Measurements from ENCODE around the gene PNPT1.
"Not testable (repeated sequence)": the region's sequence is repeated elsewhere in the genome, so short reads cannot be mapped to it uniquely, and the experiment has no call there.

Gene PNPT1

DNA sequence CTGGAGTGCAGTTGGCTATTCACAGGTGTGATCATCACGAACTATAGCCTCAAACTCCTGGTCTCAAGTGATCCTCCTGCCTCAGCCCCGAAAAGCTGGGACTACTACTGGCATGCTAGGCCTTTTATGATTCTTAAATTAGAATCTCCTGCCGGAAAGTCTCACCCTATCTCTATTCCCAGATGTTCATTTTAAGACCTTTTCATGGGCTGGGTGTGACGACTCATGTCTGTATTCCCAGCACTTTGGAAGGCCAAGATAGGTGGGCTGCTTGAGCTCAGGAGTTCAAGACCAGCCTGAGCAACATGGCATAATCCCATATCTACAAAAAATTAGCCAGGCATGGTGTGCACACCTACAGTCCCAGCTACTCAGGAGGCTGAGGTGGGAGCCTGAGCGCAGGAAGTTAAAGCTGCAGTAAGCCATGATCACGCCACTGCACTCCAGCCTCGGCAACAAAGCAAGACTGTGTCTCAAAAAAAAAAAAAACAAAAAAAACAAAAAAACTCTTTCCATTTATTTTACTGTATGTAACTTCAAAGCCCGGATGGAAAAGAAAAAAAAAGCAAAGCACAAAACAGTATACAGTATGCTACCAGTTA lies 84.3 kb downstream of the PNPT1 start:
- DNase-seq, result no peak
- in situ Hi-C loops (cut with MboI; ENCODE audit: low pct_unique_long_range_greater_than_20kb, low sequenced_read_pairs), result no loop called here

DNA sequence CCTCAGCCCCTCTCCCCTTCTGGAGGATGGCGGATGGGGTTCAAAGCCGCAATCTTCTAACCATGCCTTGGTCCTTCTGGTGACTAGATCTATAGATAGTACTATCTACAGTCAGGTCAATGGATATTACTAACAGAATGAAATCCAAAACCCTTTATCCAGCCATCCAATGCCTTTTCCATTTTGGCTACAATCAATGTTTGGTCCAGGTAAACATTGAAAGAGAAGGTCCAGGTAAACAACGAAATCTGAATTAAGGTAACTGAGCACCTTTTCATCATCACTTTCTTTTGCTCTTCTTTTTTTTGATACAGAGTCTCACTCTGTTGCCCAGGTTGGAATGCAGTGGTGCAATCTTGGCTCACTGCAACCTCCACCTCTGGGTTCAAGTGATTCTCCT lies 85.9 kb downstream of the PNPT1 start:
- DNase-seq, result no peak

DNA sequence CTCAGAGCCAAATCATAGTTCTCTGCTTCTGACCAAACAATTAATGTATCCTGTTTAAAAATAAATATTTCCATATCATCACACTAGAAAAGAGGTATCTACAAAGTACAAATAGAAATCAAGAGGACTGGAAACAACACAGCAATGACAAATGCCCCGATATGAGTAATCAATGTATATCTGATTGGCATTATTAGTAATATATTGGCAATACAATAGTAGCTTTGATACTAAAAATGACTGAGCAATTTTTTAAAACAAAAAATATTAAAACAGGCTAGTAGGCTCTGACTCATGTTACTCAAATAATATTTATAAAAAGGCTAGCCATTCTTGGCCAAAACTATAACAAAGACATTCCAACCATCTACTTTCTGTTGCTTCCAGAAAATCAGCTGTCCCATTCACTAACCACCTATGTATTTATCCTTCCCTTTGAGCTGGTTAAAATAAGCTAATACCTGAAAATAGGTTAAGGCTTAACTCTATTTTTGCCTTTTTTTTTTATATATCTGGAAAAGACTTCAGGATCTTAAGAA lies 89.5 kb downstream of the PNPT1 start:
- in situ Hi-C loops (cut with MboI; ENCODE audit: low pct_unique_long_range_greater_than_20kb, low sequenced_read_pairs), result no loop called here
- DNase-seq, result no peak

More for the DNA sequence above, 85.9 kb downstream of the PNPT1 start:
- in situ Hi-C loops (cut with MboI; ENCODE audit: low pct_unique_long_range_greater_than_20kb, low sequenced_read_pairs), result no loop called here

DNA sequence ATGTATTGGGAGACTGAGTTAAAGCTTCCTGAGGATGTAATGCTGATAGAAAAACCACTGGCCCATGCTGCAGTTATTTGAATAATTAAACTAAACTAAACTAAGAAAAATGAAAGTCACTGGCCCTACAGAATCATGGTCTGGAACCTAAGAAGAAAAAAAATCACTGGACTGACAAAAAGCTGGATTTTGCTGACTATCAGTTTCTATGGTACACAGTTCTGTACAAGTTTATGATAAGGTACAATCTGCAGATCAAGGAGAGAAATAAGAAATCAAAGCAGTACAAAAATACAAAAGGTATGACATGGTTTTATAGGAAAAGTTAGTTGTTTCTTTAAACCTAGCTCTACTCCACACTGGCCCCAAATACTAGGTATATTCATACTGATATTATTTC lies 91.8 kb downstream of the PNPT1 start:
- DNase-seq, result no peak
- in situ Hi-C loops (cut with MboI; ENCODE audit: low pct_unique_long_range_greater_than_20kb, low sequenced_read_pairs), result no loop called here

DNA sequence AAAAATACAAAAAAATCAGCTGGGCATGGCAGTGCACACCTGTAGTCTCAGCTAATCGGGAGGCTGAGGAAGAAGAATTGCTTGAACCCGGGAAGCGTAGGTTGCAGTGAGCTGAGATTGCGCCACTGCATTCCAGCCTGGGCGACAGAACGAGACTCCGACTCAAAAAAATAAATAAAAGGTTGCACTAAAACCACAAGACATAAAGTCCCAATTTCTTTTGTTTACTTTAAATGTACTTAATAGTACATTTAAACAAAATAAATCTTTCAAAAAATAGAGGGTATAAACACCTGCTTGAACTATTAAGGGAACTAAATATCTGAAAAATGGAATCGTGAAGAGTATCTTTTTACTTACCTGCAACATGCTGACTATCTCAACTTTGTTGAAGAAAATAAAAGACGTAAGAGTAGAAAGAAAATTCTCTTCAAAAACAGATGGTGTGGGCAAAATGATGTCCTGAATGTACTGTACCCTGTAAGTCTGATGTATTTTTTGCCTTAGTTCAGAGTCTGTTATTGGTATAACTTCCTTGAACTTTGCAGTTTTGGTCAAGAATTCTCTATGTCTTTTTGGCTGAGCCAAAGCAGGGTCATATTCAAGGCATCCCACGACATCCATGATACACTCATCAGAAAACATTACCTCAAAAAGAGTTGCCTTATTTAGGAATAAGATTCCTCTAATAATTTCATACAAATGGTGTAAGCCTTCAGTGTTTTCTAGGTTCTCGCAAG lies 95.4 kb downstream of the PNPT1 start:
- DNase-seq, result no peak
- in situ Hi-C loops (cut with MboI; ENCODE audit: low pct_unique_long_range_greater_than_20kb, low sequenced_read_pairs), result no loop called here

DNA sequence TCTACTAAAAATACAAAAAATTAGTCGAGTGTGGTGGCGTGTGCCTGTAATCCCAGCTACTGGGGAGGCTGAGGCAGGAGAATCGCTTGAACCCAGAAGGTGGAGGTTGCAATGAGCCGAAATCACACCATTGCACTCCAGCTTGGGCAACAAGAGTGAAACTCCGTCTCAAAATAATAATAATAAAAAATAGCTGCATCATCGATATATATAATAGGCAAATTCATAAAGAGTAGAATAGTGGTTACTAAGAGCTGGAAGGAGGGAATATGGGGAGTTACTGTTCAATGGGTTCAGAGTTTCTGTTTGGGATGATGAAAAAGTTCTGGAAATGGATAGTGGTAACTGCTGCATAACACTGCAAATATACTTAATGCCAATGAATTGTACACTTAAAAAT lies 96.8 kb downstream of the PNPT1 start:
- DNase-seq; in situ Hi-C loops (cut with MboI; ENCODE audit: low pct_unique_long_range_greater_than_20kb, low sequenced_read_pairs): not testable (repeated sequence)

DNA sequence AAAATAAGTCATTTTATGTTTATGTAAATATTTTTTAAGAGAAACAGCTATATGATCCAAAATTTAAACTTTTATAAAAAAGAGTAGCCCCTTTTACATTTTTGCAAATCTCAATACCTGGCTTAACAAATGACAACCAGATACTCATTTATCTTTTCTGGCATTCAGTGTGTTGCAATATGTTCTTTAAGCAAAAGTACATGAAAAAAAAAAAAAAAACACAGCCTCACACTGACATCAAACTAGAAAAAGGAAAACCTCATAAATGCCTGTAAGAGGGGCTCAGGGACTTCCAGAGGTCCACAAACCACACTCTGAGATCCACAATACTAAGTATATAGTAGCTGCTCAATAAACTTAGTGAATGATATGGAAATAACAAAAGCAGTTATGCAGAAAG lies 98.1 kb downstream of the PNPT1 start:
- DNase-seq, result no peak
- in situ Hi-C loops (cut with MboI; ENCODE audit: low pct_unique_long_range_greater_than_20kb, low sequenced_read_pairs), result no loop called here

DNA sequence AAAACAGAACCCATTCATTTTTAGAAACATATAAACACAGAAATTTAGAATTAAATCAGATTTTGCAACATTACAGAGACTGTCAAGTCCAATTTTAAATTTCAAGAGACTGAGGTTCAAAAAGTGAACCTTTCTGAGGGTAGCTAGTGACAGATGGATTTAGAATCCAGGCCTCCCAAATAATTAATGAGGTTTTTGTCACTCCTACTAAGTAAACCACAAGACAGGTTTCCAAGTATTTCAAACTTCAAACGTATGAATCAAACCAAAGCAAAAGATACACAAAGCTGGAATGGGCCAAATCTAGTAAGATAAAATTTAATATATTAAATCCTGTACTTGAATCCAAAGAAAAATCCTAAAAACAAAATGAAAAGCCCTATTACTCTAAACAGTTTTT lies 101.5 kb downstream of the PNPT1 start:
- in situ Hi-C loops (cut with MboI; ENCODE audit: low pct_unique_long_range_greater_than_20kb, low sequenced_read_pairs), result no loop called here
- no peak for DNase-seq

DNA sequence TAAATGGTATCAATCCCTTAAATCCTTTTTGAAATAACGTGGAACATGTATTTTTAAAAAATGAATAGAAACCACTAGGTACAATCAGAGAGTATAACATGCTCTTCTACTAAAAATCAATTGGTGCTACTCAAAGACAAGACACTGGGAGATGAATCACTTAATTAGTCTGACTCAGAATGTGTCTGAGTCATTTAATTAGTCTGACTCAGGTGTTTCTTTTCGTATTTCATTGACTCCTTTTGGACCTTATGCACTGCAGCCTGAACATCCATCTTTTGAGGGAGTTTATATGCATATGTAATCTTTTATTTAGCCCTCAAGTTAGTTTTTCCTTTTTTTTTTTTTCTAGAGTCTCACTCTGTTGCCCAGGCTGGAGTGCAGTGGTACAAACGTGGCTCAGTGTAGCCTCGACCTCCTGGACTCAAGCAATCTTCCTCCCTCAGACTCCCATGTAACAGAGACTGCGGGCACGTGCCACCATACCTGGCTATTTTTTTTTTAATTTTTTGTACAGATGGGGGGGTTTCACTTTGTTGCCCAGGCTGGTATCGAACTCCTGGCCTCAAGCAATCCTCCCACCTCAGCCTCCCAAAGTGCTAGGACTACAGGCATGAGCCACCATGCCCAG lies 102.7 kb downstream of the PNPT1 start:
- in situ Hi-C loops (cut with MboI; ENCODE audit: low pct_unique_long_range_greater_than_20kb, low sequenced_read_pairs), result no loop called here
- DNase-seq, result no peak

DNA sequence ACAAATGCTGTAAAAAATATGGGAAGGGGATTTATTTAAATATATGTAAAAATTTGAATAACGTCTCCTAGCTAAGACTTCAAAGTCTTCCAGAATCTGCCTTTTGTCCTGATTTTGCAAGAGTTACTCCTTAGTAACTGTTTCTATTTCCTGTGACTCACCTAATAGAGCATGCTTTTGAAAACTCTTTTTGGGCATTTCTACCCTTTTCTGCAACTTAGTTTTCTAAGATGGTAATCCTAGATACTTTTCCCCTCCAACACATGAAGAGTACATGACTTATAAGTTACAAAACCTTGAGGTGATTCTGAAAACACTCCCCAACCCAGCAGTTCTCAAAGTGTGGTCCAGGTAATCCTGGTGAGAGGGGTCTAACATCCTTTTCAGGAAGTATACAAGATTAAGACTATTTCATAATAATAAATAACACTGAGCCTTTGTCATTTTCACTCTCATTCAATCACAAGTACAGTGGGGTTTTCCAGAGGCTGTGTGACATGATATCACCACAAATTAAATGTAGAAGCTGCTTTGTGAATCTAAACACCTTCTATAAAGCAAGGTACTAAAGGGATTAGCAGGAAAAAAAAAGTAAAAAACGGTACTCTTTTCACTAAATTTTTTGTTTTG lies 108.1 kb downstream of the PNPT1 start:
- DNase-seq, result no peak
- in situ Hi-C loops (cut with MboI; ENCODE audit: low pct_unique_long_range_greater_than_20kb, low sequenced_read_pairs), result no loop called here

All from KBM-7 (cell line).